ENCODE results near the gene C1S.

- TF ChIP-seq CTCF (IDR thresholded peaks at IDR 0.05) (no peak), POLR2A (IDR thresholded peaks at IDR 0.05) (no peak)
Measured at GRCh38 chr12:7120166-7120565, 59.6 kb downstream of the C1S start.

Data from esophagus squamous epithelium (tissue), 4 donors.